CD4-positive, alpha-beta T cell treated with Interleukin-12 subunit alpha and Interleukin-12 subunit beta, for 1 hour (primary cell): Measurements from ENCODE around the gene POMC.
"Not testable (repeated sequence)": the region's sequence is repeated elsewhere in the genome, so short reads cannot be mapped to it uniquely, and the experiment has no call there.

ENCODE experiments used
- DNase-seq: peaks from one replicate; pipeline ENCODE4 v3.0.0-alpha.2; 2020

Gene POMC

GRCh38 chr2:25168256-25169072 is at the start of gene POMC:
TSS of gene POMC (minus strand) at chr2:25168580. CDS start at chr2:25164772, 3,808 bp downstream.
- peak; percentile 24 for DNase-seq

GRCh38 chr2:25218100-25218499 is 49.7 kb upstream of the POMC start:
- DNase-seq = no peak

GRCh38 chr2:25215948-25216679 is 47.7 kb upstream of the POMC start:
- peak; percentile 92 for DNase-seq

- DNase-seq = no peak
These were observed 46.9 kb upstream of the POMC start for GRCh38 chr2:25215232-25215631.

- no peak for DNase-seq
These were observed 44.8 kb upstream of the POMC start for GRCh38 chr2:25213229-25213628.

GRCh38 chr2:25210923-25211322 is 42.5 kb upstream of the POMC start:
- DNase-seq = not testable (repeated sequence)

GRCh38 chr2:25207078-25207545 is 38.7 kb upstream of the POMC start:
- no peak for DNase-seq

- peak; percentile 10 for DNase-seq
These were observed 35.9 kb upstream of the POMC start for GRCh38 chr2:25204190-25204838.

- no peak for DNase-seq
These were observed 33.9 kb upstream of the POMC start for GRCh38 chr2:25202275-25202674.

- no peak for DNase-seq
These were observed 33.4 kb upstream of the POMC start for GRCh38 chr2:25201794-25202193.

- no peak for DNase-seq
These were observed 32.9 kb upstream of the POMC start for GRCh38 chr2:25201265-25201664.

- DNase-seq = no peak
These were observed 30.2 kb upstream of the POMC start for GRCh38 chr2:25198576-25198975.

- DNase-seq = no peak
These were observed 29.8 kb upstream of the POMC start for GRCh38 chr2:25198209-25198525.

- DNase-seq = no peak
These were observed 29.2 kb upstream of the POMC start for GRCh38 chr2:25197336-25198208.

GRCh38 chr2:25194576-25195122 is 26.3 kb upstream of the POMC start:
- no peak for DNase-seq

- no peak for DNase-seq
These were observed 22.2 kb upstream of the POMC start for GRCh38 chr2:25190536-25190935.

GRCh38 chr2:25188405-25188804 is 20.0 kb upstream of the POMC start:
- no peak for DNase-seq

- no peak for DNase-seq
These were observed 19.5 kb upstream of the POMC start for GRCh38 chr2:25187729-25188350.

- DNase-seq = no peak
These were observed 15.9 kb upstream of the POMC start for GRCh38 chr2:25184254-25184653.

- DNase-seq = no peak
These were observed 10.6 kb upstream of the POMC start for GRCh38 chr2:25178976-25179375.

GRCh38 chr2:25177211-25177611 is 8.8 kb upstream of the POMC start:
- DNase-seq = no peak
